Measurements from ENCODE around the gene RNF144A.
"Not testable (repeated sequence)": the region's sequence is repeated elsewhere in the genome, so short reads cannot be mapped to it uniquely, and the experiment has no call there.

Gene RNF144A

GRCh38 chr2:6917071-6917760 lies at the start of gene RNF144A:
Gene RNF144A, plus strand, starts transcription at chr2:6917412. Its CDS starts 79,515 bp downstream, at chr2:6996927.
- peak; percentile 42 for DNase-seq

- DNase-seq: no peak
Observed at GRCh38 chr2:6872394-6872793, 44.8 kb upstream of the RNF144A start.

GRCh38 chr2:6874032-6874431 lies 43.2 kb upstream of the RNF144A start:
- no peak for DNase-seq

GRCh38 chr2:6876309-6876708 lies 40.9 kb upstream of the RNF144A start:
- DNase-seq: no peak

GRCh38 chr2:6877402-6878304 lies 39.6 kb upstream of the RNF144A start, which contains the start of gene RSAD2:
Gene RSAD2, plus strand, starts transcription at chr2:6877777. Its CDS starts 24 bp downstream, at chr2:6877801.
- DNase-seq: peak; percentile 57

GRCh38 chr2:6878549-6878948 lies 38.7 kb upstream of the RNF144A start:
- no peak for DNase-seq

- no peak for DNase-seq
Observed at GRCh38 chr2:6879011-6879410, 38.2 kb upstream of the RNF144A start.

GRCh38 chr2:6880200-6880733 lies 36.9 kb upstream of the RNF144A start:
- no peak for DNase-seq

- DNase-seq: no peak
Observed at GRCh38 chr2:6881046-6881445, 36.2 kb upstream of the RNF144A start.

- no peak for DNase-seq
Observed at GRCh38 chr2:6881516-6881915, 35.7 kb upstream of the RNF144A start.

GRCh38 chr2:6883448-6884122 lies 33.6 kb upstream of the RNF144A start:
- no peak for DNase-seq

GRCh38 chr2:6885551-6885950 lies 31.7 kb upstream of the RNF144A start:
- DNase-seq: no peak

- no peak for DNase-seq
Observed at GRCh38 chr2:6885968-6886367, 31.2 kb upstream of the RNF144A start.

- no peak for DNase-seq
Observed at GRCh38 chr2:6887751-6888192, 29.4 kb upstream of the RNF144A start.

GRCh38 chr2:6888724-6889123 lies 28.5 kb upstream of the RNF144A start:
- no peak for DNase-seq

- no peak for DNase-seq
Observed at GRCh38 chr2:6893876-6894482, 23.2 kb upstream of the RNF144A start.

GRCh38 chr2:6896930-6897759 lies 20.1 kb upstream of the RNF144A start:
- DNase-seq: peak; percentile 14

- DNase-seq: not testable (repeated sequence)
Observed at GRCh38 chr2:6902581-6902980, 14.6 kb upstream of the RNF144A start.

GRCh38 chr2:6905668-6906067 lies 11.5 kb upstream of the RNF144A start:
- DNase-seq: no peak

GRCh38 chr2:6906165-6906741 lies 11.0 kb upstream of the RNF144A start:
- peak; percentile 3 for DNase-seq

- no peak for DNase-seq
Observed at GRCh38 chr2:6908291-6908690, 8.9 kb upstream of the RNF144A start.

Measured in NCI-H774 (cell line).